Measurements from ENCODE around the gene KCNIP2.

KCNIP2 gene

DNA sequence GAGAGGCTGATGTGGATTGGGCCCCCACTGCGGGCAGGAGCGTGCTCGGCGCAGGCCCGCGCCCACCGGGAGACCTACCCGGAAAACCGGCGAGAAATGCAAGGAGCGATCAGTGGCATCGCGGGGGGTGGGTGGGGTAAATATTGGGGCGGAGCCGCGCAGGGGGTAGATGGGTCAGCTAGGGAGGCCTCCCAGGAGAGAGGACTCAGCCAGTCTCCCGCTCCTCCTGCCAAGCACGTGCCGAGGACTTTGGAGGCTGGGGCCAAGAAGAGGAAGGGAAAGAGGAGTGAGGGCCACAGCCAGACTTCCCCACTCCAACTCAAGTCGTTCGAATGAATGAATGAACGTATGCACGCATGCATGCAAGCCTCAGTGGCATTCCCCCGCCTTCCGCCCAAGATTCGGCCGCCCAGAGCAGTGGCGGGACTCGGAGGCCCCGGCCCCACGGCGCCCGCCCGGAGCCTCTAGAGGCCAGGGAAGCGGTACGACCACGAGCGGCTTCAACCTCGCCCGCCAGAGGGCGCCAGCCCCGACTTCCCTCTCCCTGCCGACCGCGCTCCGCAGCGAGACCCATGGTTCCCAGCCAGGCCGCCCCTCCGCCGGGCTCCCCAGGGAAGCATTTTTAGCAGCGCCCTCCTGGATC lies 63.9 kb downstream of the KCNIP2 start:
- Histone ChIP-seq H3K4me1 (ENCODE audit: insufficient read depth, low read length) (peaks cover 18% of the 10 kb centered on the region), H3K9ac (ENCODE audit: low read depth, low read length) (peak overlapping the region; percentile 53)

DNA sequence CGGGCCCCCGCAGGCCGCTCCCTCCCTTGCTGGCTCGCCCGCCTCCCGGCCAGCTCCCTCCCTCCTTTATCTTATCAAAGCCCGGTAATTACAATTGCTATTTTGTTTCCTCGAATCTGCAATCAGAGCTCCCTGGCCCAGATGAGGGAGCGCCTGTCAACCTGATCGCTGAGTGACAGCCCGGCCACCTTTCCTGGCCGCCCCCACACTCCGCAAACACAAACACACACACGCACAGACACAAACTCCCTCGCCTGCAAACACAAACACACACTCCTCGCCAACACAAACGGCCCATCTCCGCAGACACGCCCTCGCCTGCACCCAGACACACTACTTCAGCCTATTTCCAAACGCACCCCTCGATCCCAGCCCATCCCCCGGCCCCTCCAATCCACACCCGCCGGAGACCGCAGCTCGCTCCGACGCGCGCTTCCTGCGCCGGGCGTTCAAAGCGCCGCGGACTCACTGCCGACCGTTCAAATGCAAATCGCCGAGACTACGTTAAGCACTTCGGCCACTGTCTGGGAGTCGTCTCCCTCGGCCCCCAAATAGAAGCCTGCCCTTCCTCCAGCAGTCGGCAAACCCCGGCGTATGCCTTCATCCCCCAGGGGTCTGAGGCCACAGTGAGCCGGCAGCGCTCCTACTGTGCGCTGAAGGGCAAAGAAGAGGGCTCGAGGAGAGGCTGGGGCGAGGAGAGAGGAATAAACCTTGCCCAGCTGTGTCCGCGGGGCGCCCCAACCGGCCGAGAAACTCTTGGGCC lies 64.6 kb downstream of the KCNIP2 start:
- Histone ChIP-seq H3K9me3 (ENCODE audit: control insufficient read depth, insufficient read depth, low read length) (no peaks in the 10 kb centered on the region; the same call in 1 of the 2 replicates), H3K9ac (ENCODE audit: low read depth, low read length) (peak overlapping the region; percentile 53; the same call in 1 of the 2 replicates), H3K4me1 (ENCODE audit: insufficient read depth, low read length) (peaks cover 23% of the 10 kb centered on the region), H3K36me3 (ENCODE audit: insufficient read depth, low read length) (no peaks in the 10 kb centered on the region)

More for the DNA sequence above, 63.9 kb downstream of the KCNIP2 start:
- H3K36me3 ChIP-seq (ENCODE audit: insufficient read depth, low read length) = peaks cover 2% of the 10 kb centered on the region; the same call in 1 of the 2 replicates
- H3K9me3 ChIP-seq (ENCODE audit: control insufficient read depth, insufficient read depth, low read length) = no peaks in the 10 kb centered on the region; the same call in 1 of the 2 replicates

DNA sequence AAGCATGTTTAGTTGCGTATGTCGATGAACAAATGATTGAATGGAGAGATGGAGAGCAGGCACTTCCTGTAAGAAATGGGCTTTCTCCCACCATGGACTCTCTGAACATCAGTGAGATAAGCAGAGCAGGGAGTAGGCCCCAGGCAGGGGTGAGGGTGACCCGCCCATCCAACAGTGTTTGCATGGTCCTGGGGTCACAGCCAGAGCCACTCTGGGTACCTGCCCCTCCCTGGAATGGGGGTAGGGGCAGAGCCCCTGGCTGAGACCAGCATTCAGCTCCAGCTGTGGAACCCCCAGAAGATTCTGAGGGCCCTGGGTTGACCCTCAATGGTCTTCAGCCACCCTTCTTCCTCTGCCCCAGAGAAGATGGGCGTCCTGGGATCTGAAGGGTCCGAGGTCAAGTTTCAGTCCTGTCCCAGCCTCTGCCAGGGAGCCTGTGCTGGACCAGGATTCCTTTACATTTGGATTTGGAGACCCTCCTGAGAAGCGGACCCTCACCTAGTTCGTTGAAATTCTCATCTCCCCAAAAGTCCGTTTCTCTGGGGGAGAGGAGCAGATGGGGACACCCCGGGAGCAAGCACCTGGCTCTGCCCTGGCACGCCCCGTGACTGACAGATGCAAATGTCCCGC lies 65.3 kb downstream of the KCNIP2 start:
- Histone ChIP-seq H3K36me3 (ENCODE audit: insufficient read depth, low read length) (no peaks in the 10 kb centered on the region), H3K9ac (ENCODE audit: low read depth, low read length) (peak overlapping the region; percentile 53; the same call in 1 of the 2 replicates), H3K9me3 (ENCODE audit: control insufficient read depth, insufficient read depth, low read length) (no peaks in the 10 kb centered on the region; the same call in 1 of the 2 replicates), H3K4me1 (ENCODE audit: insufficient read depth, low read length) (peaks cover 29% of the 10 kb centered on the region)

DNA sequence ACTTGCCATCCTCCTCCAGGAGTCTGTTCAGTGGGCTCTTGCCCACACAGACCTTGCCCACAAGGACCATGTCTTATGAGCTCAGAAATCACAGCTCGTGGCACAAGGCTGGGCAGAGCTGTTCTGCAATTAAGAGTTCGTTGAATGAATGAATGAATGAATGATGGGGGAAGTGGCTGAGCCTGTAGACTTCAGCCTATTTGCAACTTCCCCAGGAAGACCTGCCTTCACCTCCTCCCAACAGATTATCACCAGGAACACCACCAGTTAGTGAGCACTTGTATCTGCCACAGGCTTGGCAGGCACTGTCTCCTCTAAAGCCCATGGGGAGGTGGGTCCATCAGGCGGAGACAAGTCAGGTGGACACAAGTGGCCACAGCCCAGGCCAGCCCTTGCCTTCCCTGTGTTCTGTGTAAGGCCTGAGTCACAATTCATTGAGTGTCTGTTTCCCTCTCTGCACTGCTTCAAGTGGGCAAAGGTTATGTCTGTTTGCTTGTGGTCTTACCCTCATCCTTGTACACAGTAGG lies 65.9 kb downstream of the KCNIP2 start:
- Histone ChIP-seq H3K9me3 (ENCODE audit: control insufficient read depth, insufficient read depth, low read length) (no peaks in the 10 kb centered on the region; the same call in 1 of the 2 replicates), H3K9ac (ENCODE audit: low read depth, low read length) (no peak overlapping the region), H3K4me1 (ENCODE audit: insufficient read depth, low read length) (peaks cover 34% of the 10 kb centered on the region), H3K36me3 (ENCODE audit: insufficient read depth, low read length) (no peaks in the 10 kb centered on the region)

DNA sequence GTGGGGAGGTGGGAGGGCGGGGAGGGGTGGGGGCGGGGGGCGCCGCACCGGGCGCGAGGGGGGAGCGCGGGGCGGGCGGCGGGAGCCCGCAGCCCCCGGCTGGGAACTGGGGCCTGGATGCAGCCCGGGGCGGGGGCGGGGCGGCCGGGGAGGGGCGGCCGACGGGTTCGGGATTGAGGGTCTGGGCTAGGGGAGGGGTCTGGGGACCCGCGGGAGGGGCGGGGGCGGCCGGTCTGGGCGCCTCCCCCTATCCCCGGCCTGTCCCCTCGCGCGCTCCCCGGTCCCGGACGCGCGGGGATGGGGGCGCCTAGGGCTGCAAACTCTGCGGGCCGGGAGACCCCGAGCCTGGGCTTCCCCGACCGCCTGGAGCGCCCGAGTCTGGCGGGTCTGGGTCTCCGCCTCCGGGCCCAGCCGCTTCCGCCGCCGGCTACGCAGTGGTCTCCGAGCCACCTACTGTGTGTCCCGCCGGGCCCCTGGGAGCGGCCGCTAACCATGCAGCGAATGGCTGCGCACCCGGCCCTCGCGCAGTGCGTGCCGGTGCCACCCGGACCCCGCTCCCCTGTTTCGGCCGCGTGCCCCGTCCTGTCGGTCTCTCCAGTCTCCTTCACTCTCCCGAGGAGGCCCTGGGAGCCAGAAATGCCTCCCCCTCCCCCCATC lies 67.3 kb downstream of the KCNIP2 start:
- Histone ChIP-seq H3K9ac (ENCODE audit: low read depth, low read length) (peak overlapping the region; percentile 38; the same call in 1 of the 2 replicates), H3K36me3 (ENCODE audit: insufficient read depth, low read length) (no peaks in the 10 kb centered on the region), H3K9me3 (ENCODE audit: control insufficient read depth, insufficient read depth, low read length) (no peaks in the 10 kb centered on the region; the same call in 1 of the 2 replicates), H3K4me1 (ENCODE audit: insufficient read depth, low read length) (peaks cover 39% of the 10 kb centered on the region)

Measured in ES-I3 (cell line).